BLaER1 (cell line): ENCODE results near the gene EPAS1.

ENCODE experiments used
- H3K27ac ChIP-seq: shearing (Covaris generic); formaldehyde crosslinking; 2 replicates; pipeline ENCODE4 v1.8.1; 2022
- H3K27me3 ChIP-seq: shearing (Covaris generic); formaldehyde crosslinking; 2 replicates; pipeline ENCODE4 v1.8.1; 2022
- H3K36me3 ChIP-seq: shearing (Covaris generic); formaldehyde crosslinking; 2 replicates; pipeline ENCODE4 v1.8.1; 2022
- H3K4me1 ChIP-seq: shearing (Covaris generic); formaldehyde crosslinking; 2 replicates; pipeline ENCODE4 v1.8.1; 2022
- H3K4me2 ChIP-seq: shearing (Covaris generic); formaldehyde crosslinking; 2 replicates; pipeline ENCODE4 v1.8.1; 2022
- H3K4me3 ChIP-seq: shearing (Covaris generic); formaldehyde crosslinking; 2 replicates; pipeline ENCODE4 v1.8.1; 2022
- H3K9ac ChIP-seq: shearing (Covaris generic); formaldehyde crosslinking; 2 replicates; pipeline ENCODE4 v1.8.1; 2022
- H3K9me3 ChIP-seq: shearing (Covaris generic); formaldehyde crosslinking; 2 replicates; pipeline ENCODE4 v1.8.1; 2022
- H4K20me1 ChIP-seq: shearing (Covaris generic); formaldehyde crosslinking; 2 replicates; pipeline ENCODE4 v1.8.1; 2022
- Cebpa-rat ChIP-seq: shearing (Covaris generic); IDR thresholded peaks from 2 replicates; pipeline ENCODE4 v1.8.1; 2022

EPAS1 gene

DNA sequence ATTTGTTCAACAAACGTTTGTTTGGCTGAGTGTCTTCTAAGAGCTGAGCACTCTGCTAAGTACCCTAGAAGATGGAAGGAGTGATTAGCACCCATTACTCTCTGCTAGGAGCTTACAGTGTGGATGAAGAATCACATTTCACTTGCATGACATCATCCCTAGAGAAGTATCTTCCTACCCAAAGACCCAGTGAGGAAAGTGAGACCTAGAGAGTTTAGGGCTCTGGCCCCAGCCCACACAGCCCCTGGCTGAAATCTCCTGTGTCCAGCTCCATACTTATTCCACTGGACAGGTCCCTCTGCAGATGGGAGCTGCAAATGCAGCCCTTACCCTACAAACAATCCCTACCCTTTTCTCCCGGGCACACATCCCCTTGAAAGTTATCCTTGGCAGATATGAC lies 26.8 kb upstream of the EPAS1 start:
- H3K4me2 ChIP-seq = no peak overlapping the region
- peaks cover 45% of the 10 kb centered on the region for H3K4me1 ChIP-seq
- H4K20me1 ChIP-seq = no peaks in the 10 kb centered on the region
- no peaks in the 10 kb centered on the region for H3K36me3 ChIP-seq
- no peak for TF ChIP-seq Cebpa-rat
- H3K27ac ChIP-seq = no peak overlapping the region
- H3K9me3 ChIP-seq = no peaks in the 10 kb centered on the region
- no peak overlapping the region for H3K9ac ChIP-seq
- H3K27me3 ChIP-seq = no peaks in the 10 kb centered on the region
- H3K4me3 ChIP-seq = no peak overlapping the region

GRCh38 chr2:46273225-46273863 lies 23.9 kb upstream of the EPAS1 start:
- H3K4me3 ChIP-seq = no peak overlapping the region
- H4K20me1 ChIP-seq = no peaks in the 10 kb centered on the region
- no peaks in the 10 kb centered on the region for H3K27me3 ChIP-seq
- no peaks in the 10 kb centered on the region for H3K36me3 ChIP-seq
- H3K9me3 ChIP-seq = no peaks in the 10 kb centered on the region
- H3K9ac ChIP-seq = no peak overlapping the region
- TF ChIP-seq Cebpa-rat = no peak
- peaks cover 70% of the 10 kb centered on the region for H3K4me1 ChIP-seq
- H3K27ac ChIP-seq = no peak overlapping the region
- H3K4me2 ChIP-seq = no peak overlapping the region

GRCh38 chr2:46273919-46274318 lies 23.3 kb upstream of the EPAS1 start:
- Histone ChIP-seq H3K27me3 (no peaks in the 10 kb centered on the region), H3K36me3 (no peaks in the 10 kb centered on the region), H3K4me2 (no peak overlapping the region), H4K20me1 (no peaks in the 10 kb centered on the region), H3K4me3 (no peak overlapping the region), H3K27ac (no peak overlapping the region), H3K9ac (no peak overlapping the region), H3K4me1 (peaks cover 70% of the 10 kb centered on the region), H3K9me3 (no peaks in the 10 kb centered on the region)
- TF ChIP-seq Cebpa-rat = no peak

- Histone ChIP-seq H3K4me1 (peaks cover 71% of the 10 kb centered on the region), H3K4me2 (no peak overlapping the region), H4K20me1 (no peaks in the 10 kb centered on the region), H3K4me3 (no peak overlapping the region), H3K27ac (no peak overlapping the region), H3K36me3 (no peaks in the 10 kb centered on the region), H3K9ac (no peak overlapping the region), H3K9me3 (no peaks in the 10 kb centered on the region), H3K27me3 (no peaks in the 10 kb centered on the region)
- TF ChIP-seq Cebpa-rat = no peak
Measured at GRCh38 chr2:46274586-46274985, 22.6 kb upstream of the EPAS1 start.

DNA sequence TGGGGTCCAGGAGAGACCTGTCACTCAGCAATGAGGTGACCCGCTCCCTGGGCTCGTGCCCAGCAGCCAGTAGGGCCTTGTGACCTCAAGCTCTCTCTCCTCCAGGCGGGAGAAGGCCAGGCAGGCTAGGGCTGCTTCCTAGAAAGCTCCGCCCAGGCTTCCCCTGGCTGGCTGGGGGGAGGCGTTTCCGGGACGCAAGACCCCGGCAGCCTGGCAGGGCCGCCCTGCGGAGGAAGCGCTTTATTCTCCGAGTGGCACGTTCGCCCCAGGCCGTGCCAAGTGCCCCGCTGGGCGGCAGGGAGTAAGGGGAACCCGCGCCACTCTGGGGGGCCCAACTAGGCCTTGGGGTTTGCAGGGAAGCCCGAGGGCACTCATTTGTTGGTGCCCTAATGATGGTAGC lies 21.2 kb upstream of the EPAS1 start:
- Histone ChIP-seq H3K4me3 (peak overlapping the region; percentile 48), H4K20me1 (no peaks in the 10 kb centered on the region), H3K27me3 (no peaks in the 10 kb centered on the region), H3K27ac (peak overlapping the region; percentile 87), H3K4me1 (peaks cover 62% of the 10 kb centered on the region), H3K4me2 (peak overlapping the region; percentile 90), H3K9me3 (no peaks in the 10 kb centered on the region), H3K36me3 (no peaks in the 10 kb centered on the region), H3K9ac (peak overlapping the region; percentile 73)
- TF ChIP-seq Cebpa-rat = no peak

GRCh38 chr2:46276642-46277041 lies 20.6 kb upstream of the EPAS1 start:
- Histone ChIP-seq H3K27ac (peak overlapping the region; percentile 87), H3K36me3 (no peaks in the 10 kb centered on the region), H3K4me3 (peak overlapping the region; percentile 48), H3K4me1 (peaks cover 62% of the 10 kb centered on the region), H3K4me2 (peak overlapping the region; percentile 90), H3K9ac (peak overlapping the region; percentile 73), H3K27me3 (no peaks in the 10 kb centered on the region), H4K20me1 (no peaks in the 10 kb centered on the region), H3K9me3 (no peaks in the 10 kb centered on the region)
- TF ChIP-seq Cebpa-rat = no peak

GRCh38 chr2:46277431-46278190 lies 19.6 kb upstream of the EPAS1 start:
- Histone ChIP-seq H3K4me3 (0 out of 2 replicates have a peak overlapping the region, but pooled peaks have one; percentile 48), H3K4me1 (peaks cover 62% of the 10 kb centered on the region), H3K4me2 (peak overlapping the region; percentile 90), H4K20me1 (no peaks in the 10 kb centered on the region), H3K36me3 (no peaks in the 10 kb centered on the region), H3K9ac (peak overlapping the region; percentile 73; the same call in 1 of the 2 replicates), H3K9me3 (no peaks in the 10 kb centered on the region), H3K27me3 (no peaks in the 10 kb centered on the region), H3K27ac (peak overlapping the region; percentile 87)
- TF ChIP-seq Cebpa-rat = no peak

DNA sequence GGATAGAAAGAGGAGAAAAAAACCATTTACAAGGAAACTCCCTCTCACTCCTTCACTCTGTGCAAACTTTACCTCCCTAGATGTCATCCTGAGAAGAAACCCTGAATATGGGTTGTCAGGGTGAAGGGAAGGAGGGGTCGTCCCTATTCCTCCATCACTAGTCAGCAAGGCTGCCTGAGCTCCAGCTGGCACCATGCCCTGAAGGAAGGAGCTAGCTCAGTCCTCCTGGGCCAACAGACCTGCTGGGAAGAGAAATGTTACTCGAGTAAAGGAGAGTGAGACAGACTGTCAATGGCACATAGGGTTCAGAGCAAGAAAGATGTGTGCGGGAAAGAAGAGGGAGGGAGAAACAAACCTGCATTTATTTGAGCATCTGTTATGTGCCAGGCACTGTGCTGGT lies 18.3 kb upstream of the EPAS1 start:
- H3K36me3 ChIP-seq = no peaks in the 10 kb centered on the region
- peaks cover 53% of the 10 kb centered on the region for H3K4me1 ChIP-seq
- no peak overlapping the region for H3K4me3 ChIP-seq
- H3K9ac ChIP-seq = no peak overlapping the region
- H4K20me1 ChIP-seq = no peaks in the 10 kb centered on the region
- H3K4me2 ChIP-seq = peak overlapping the region; percentile 90
- H3K27me3 ChIP-seq = no peaks in the 10 kb centered on the region
- H3K9me3 ChIP-seq = no peaks in the 10 kb centered on the region
- TF ChIP-seq Cebpa-rat = no peak
- H3K27ac ChIP-seq = peak overlapping the region; percentile 87

- H3K9ac ChIP-seq = no peak overlapping the region
- peaks cover 36% of the 10 kb centered on the region for H3K4me1 ChIP-seq
- no peaks in the 10 kb centered on the region for H3K27me3 ChIP-seq
- H3K9me3 ChIP-seq = no peaks in the 10 kb centered on the region
- no peak overlapping the region for H3K4me3 ChIP-seq
- H4K20me1 ChIP-seq = no peaks in the 10 kb centered on the region
- no peak overlapping the region for H3K4me2 ChIP-seq
- H3K27ac ChIP-seq = no peak overlapping the region
- no peak for TF ChIP-seq Cebpa-rat
- H3K36me3 ChIP-seq = no peaks in the 10 kb centered on the region
Measured at GRCh38 chr2:46281939-46282338, 15.3 kb upstream of the EPAS1 start.

- Histone ChIP-seq H3K4me1 (peaks cover 25% of the 10 kb centered on the region), H3K9ac (no peak overlapping the region), H3K36me3 (no peaks in the 10 kb centered on the region), H4K20me1 (no peaks in the 10 kb centered on the region), H3K4me3 (no peak overlapping the region), H3K27me3 (no peaks in the 10 kb centered on the region), H3K4me2 (no peak overlapping the region), H3K27ac (no peak overlapping the region), H3K9me3 (no peaks in the 10 kb centered on the region)
- TF ChIP-seq Cebpa-rat = no peak
Measured at GRCh38 chr2:46283693-46284092, 13.5 kb upstream of the EPAS1 start.
